SK-N-DZ (cell line): ENCODE measurements around the gene PRADC1. TPM values are rescaled to one million over a fixed set of nuclear protein-coding genes. Genes with fewer than 3 reads are reported as not detected.
"Not testable (repeated sequence)": the region's sequence is repeated elsewhere in the genome, so short reads cannot be mapped to it uniquely, and the experiment has no call there.

ENCODE experiments used
- DNase-seq: peaks from one replicate; pipeline ENCODE4 v3.0.0-alpha.2; 2015; ENCODE audit warnings: low spot score
- polyA plus RNA-seq, 2 experiments: library from polyadenylated mRNA; depleted of rRNA; stranded (reverse); fragments of >200 nt; gene quantifications; 2 replicates each; pipeline ENCODE4 v1.2.3, GENCODE V29; 2014

Gene PRADC1
- polyA plus RNA-seq (2014; cell fraction: cytosol; rRNA removed), result 40.5 and 45.2 TPM in 2 replicates
- polyA plus RNA-seq (2014; cell fraction: nucleus; rRNA removed), result 33.6 and 43.1 TPM in 2 replicates

GRCh38 chr2:73233154-73233931 lies at the start of gene PRADC1:
PRADC1 (minus strand) TSS chr2:73233239; CDS start chr2:73233160, 79 bp downstream.
- DNase-seq, result peak; percentile 99

- no peak for DNase-seq
These were observed 48.2 kb upstream of the PRADC1 start for GRCh38 chr2:73281244-73281643.

- no peak for DNase-seq
These were observed 46.8 kb upstream of the PRADC1 start for GRCh38 chr2:73279852-73280251.

- DNase-seq, result no peak
These were observed 39.2 kb upstream of the PRADC1 start for GRCh38 chr2:73272270-73272669.

- no peak for DNase-seq
These were observed 36.8 kb upstream of the PRADC1 start for GRCh38 chr2:73269686-73270465.

- DNase-seq, result no peak
These were observed 36.0 kb upstream of the PRADC1 start for GRCh38 chr2:73268830-73269685.

- DNase-seq, result no peak
These were observed 35.4 kb upstream of the PRADC1 start for GRCh38 chr2:73268366-73268829.

- DNase-seq, result no peak
These were observed 34.0 kb upstream of the PRADC1 start for GRCh38 chr2:73267008-73267407.

- DNase-seq, result no peak
These were observed 33.2 kb upstream of the PRADC1 start for GRCh38 chr2:73266061-73266901.

- no peak for DNase-seq
These were observed 32.4 kb upstream of the PRADC1 start for GRCh38 chr2:73265298-73266060.

- DNase-seq, result no peak
These were observed 31.7 kb upstream of the PRADC1 start for GRCh38 chr2:73264783-73265182.

GRCh38 chr2:73264332-73264606 lies 31.2 kb upstream of the PRADC1 start:
- no peak for DNase-seq

- DNase-seq, result no peak
These were observed 30.7 kb upstream of the PRADC1 start for GRCh38 chr2:73263540-73264331.

- DNase-seq, result not testable (repeated sequence)
These were observed 29.8 kb upstream of the PRADC1 start for GRCh38 chr2:73262691-73263429.

- DNase-seq, result no peak
These were observed 29.1 kb upstream of the PRADC1 start for GRCh38 chr2:73262108-73262651.

- peak; percentile 45 for DNase-seq
These were observed 27.4 kb upstream of the PRADC1 start for GRCh38 chr2:73260338-73260984.

GRCh38 chr2:73259704-73260337 lies 26.8 kb upstream of the PRADC1 start:
- DNase-seq, result no peak
